Parathyroid adenoma (tissue), 2 donors: Measurements from ENCODE around the gene ACAP3.

Source experiments
- H2AFZ ChIP-seq: fragments of 300-600 bp; sonication (generic); one replicate; pipeline ENCODE4 v1.7.0; 2017; ENCODE audit warnings: antibody characterized with exemption, mild to moderate bottlenecking
- H3K27ac ChIP-seq: fragments of 300-600 bp; sonication (generic); one replicate; pipeline ENCODE4 v1.7.0; 2017
- H3K27me3 ChIP-seq: fragments of 300-600 bp; sonication (generic); one replicate; pipeline ENCODE4 v1.7.0; 2017; ENCODE audit warnings: low read length; ENCODE audit not compliant: control insufficient read depth, insufficient read depth
- H3K36me3 ChIP-seq: fragments of 300-600 bp; sonication (generic); one replicate; pipeline ENCODE4 v1.7.0; 2017; ENCODE audit warnings: low read length; ENCODE audit not compliant: control insufficient read depth, insufficient read depth
- H3K4me1 ChIP-seq: fragments of 300-600 bp; sonication (generic); one replicate; pipeline ENCODE4 v1.7.0; 2017; ENCODE audit warnings: control low read depth
- H3K4me2 ChIP-seq: fragments of 300-600 bp; sonication (generic); one replicate; pipeline ENCODE4 v1.7.0; 2017; ENCODE audit warnings: low read length
- H3K4me3 ChIP-seq: fragments of 300-600 bp; sonication (generic); one replicate; pipeline ENCODE4 v1.7.0; 2017; ENCODE audit warnings: low read depth, low read length
- H3K79me2 ChIP-seq: fragments of 300-600 bp; sonication (generic); one replicate; pipeline ENCODE4 v1.7.0; 2017; ENCODE audit warnings: control low read depth
- H3K9ac ChIP-seq: fragments of 300-600 bp; sonication (generic); one replicate; pipeline ENCODE4 v1.7.0; 2017; ENCODE audit warnings: mild to moderate bottlenecking
- H3K9me3 ChIP-seq: fragments of 300-600 bp; sonication (generic); one replicate; pipeline ENCODE4 v1.7.0; 2017; ENCODE audit warnings: low read length; ENCODE audit not compliant: control insufficient read depth
- CTCF ChIP-seq: fragments of 300-600 bp; sonication (generic); IDR thresholded peaks from one replicate; pipeline ENCODE4 v1.7.0; 2017; ENCODE audit warnings: antibody characterized with exemption, mild to moderate bottlenecking
- donor health status: primary hyperparathyroidism.

ACAP3 gene

DNA sequence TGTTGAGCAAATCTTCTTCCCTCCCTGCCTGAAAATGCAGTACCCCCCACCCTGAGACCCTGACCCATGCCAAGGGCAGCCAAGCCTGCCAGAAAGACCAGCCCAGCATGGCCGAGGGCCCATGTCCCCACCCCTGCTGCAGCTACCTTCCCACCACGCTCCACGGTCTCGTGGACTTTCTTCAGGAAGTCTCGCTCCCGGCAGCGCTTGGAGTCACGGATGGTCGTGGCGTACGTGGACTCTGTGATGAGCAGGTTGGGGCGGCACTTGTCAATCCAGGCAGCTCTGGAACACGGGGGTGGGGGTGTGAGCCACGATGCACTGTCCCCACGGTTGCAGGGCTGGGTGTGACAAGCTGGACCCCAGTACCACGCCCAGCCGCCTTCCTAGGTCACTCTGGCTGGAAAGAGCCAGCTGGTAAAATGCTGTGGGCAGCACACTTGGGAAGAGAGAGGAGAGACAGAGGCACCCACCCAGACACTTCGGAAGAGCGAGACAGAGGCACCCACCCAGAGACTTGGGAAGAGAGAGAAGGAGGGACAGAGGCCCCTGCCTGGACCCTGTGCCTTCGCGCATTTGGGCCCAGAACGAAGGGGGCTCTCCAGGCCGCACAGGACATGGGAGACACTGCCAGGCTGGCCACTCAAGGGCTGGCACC, 7.1 kb upstream of the ACAP3 start:
- Histone ChIP-seq H2AFZ (no peak overlapping the region), H3K9ac (no peak overlapping the region), H3K36me3 (no peaks in the 10 kb centered on the region), H3K4me3 (no peak overlapping the region), H3K4me1 (no peaks in the 10 kb centered on the region), H3K4me2 (no peak overlapping the region), H3K9me3 (no peaks in the 10 kb centered on the region), H3K27ac (no peak overlapping the region), H3K79me2 (no peaks in the 10 kb centered on the region), H3K27me3 (no peaks in the 10 kb centered on the region)
- TF ChIP-seq CTCF: no peak

GRCh38 chr1:1314237-1314586, 6.5 kb upstream of the ACAP3 start:
- no peaks in the 10 kb centered on the region for H3K4me1 ChIP-seq

GRCh38 chr1:1313500-1314236, 5.9 kb upstream of the ACAP3 start:
- no peak overlapping the region for H3K9ac ChIP-seq
- H3K9me3 ChIP-seq: no peaks in the 10 kb centered on the region
- TF ChIP-seq CTCF: no peak
- no peak overlapping the region for H2AFZ ChIP-seq
- H3K4me1 ChIP-seq: no peaks in the 10 kb centered on the region
- no peak overlapping the region for H3K27ac ChIP-seq
- no peaks in the 10 kb centered on the region for H3K27me3 ChIP-seq
- no peaks in the 10 kb centered on the region for H3K36me3 ChIP-seq
- H3K4me3 ChIP-seq: no peak overlapping the region
- H3K79me2 ChIP-seq: no peaks in the 10 kb centered on the region
- no peak overlapping the region for H3K4me2 ChIP-seq

More at GRCh38 chr1:1314237-1314586, 6.5 kb upstream of the ACAP3 start:
- Histone ChIP-seq H3K36me3 (no peaks in the 10 kb centered on the region), H3K4me2 (no peak overlapping the region), H3K4me3 (no peak overlapping the region), H3K9ac (no peak overlapping the region), H3K27me3 (no peaks in the 10 kb centered on the region), H2AFZ (no peak overlapping the region), H3K27ac (no peak overlapping the region), H3K79me2 (no peaks in the 10 kb centered on the region), H3K9me3 (no peaks in the 10 kb centered on the region)
- TF ChIP-seq CTCF: no peak

DNA sequence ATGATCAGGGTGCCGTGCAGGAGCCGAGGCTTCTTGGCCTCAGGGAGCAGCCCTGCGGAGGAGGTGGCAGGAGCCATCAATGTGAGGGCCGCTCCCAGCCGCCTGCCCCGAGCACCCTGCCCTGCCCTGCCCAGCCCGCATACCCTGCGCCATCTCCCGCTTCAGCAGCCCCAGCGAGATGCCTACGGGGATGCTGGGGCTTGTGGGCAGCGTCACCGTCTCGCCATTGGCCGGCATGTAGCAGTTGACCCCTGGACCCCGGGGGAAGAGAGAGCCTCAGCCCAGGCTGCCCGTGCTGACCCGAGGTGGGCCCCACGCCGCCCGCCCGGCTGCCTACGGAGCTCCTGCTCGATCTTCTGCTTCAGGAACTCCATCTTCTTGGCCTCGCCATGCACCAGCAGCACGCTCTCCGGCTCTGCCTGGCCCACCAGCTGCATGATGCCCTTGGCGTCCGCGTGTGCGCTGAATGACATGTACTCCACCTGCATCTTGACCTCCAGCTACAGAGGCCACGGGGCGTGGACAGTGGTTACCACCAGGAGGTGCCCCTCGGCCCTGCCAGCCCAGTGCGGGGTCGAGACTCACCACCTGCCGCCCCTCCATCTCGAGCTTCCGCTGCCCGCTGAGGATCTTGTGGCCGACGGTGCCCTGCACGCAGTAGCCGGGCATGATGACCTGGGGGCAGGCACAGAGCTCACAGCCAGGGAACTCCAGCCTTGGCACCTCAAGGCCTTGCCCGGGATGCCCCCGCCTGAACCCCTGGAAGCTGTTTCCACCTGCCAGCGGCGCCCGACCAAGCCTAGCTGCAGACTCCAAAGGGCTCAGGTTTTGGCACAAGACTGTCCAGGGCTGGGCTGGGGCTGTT, 5.0 kb upstream of the ACAP3 start:
- no peaks in the 10 kb centered on the region for H3K79me2 ChIP-seq
- no peak overlapping the region for H3K9ac ChIP-seq
- no peak overlapping the region for H2AFZ ChIP-seq
- H3K4me2 ChIP-seq: no peak overlapping the region
- H3K4me3 ChIP-seq: no peak overlapping the region
- no peaks in the 10 kb centered on the region for H3K36me3 ChIP-seq
- no peak overlapping the region for H3K27ac ChIP-seq
- H3K27me3 ChIP-seq: no peaks in the 10 kb centered on the region
- no peak for TF ChIP-seq CTCF
- H3K4me1 ChIP-seq: no peaks in the 10 kb centered on the region
- H3K9me3 ChIP-seq: no peaks in the 10 kb centered on the region
